ENCODE data around the gene IPO5. TPM values are rescaled to one million over a fixed set of nuclear protein-coding genes. Genes with fewer than 3 reads are reported as not detected.

IPO5 gene
- total RNA-seq, 1 experiment from 2014 or later, result 301 TPM

DNA sequence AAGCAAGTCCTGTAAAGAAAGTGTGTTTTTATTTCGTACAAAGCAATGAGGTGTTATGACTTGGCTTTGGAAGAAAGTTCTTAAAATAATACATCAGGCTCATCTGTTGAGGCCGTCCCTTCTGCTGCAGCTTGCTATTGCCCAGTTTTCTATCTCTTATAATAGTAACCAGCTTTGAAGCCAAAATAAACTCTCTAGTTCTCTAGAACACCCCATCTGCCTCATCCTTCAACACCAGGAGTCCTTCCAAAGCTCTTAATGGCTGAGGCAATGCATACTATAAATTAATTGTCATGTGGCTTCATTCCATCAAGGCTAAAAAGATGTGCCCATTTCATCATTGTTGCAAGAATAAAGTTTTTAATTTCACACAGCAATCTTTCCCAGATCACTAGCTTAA is 49.4 kb upstream of the IPO5 start:
- CTCF ChIA-PET, result no interaction called here
- no peaks in the 10 kb centered on the region for H3K27me3 Mint-ChIP-seq (ENCODE audit: low read depth)
- TF ChIP-seq, protein P1, sequence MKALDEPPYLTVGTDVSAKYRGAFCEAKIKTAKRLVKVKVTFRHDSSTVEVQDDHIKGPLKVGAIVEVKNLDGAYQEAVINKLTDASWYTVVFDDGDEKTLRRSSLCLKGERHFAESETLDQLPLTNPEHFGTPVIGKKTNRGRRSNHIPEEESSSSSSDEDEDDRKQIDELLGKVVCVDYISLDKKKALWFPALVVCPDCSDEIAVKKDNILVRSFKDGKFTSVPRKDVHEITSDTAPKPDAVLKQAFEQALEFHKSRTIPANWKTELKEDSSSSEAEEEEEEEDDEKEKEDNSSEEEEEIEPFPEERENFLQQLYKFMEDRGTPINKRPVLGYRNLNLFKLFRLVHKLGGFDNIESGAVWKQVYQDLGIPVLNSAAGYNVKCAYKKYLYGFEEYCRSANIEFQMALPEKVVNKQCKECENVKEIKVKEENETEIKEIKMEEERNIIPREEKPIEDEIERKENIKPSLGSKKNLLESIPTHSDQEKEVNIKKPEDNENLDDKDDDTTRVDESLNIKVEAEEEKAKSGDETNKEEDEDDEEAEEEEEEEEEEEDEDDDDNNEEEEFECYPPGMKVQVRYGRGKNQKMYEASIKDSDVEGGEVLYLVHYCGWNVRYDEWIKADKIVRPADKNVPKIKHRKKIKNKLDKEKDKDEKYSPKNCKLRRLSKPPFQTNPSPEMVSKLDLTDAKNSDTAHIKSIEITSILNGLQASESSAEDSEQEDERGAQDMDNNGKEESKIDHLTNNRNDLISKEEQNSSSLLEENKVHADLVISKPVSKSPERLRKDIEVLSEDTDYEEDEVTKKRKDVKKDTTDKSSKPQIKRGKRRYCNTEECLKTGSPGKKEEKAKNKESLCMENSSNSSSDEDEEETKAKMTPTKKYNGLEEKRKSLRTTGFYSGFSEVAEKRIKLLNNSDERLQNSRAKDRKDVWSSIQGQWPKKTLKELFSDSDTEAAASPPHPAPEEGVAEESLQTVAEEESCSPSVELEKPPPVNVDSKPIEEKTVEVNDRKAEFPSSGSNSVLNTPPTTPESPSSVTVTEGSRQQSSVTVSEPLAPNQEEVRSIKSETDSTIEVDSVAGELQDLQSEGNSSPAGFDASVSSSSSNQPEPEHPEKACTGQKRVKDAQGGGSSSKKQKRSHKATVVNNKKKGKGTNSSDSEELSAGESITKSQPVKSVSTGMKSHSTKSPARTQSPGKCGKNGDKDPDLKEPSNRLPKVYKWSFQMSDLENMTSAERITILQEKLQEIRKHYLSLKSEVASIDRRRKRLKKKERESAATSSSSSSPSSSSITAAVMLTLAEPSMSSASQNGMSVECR (CRISPR knock-in tag; IDR thresholded peaks at IDR 0.05; ENCODE audit: borderline replicate concordance), result no peak
- TF ChIP-seq IRF2 (CRISPR knock-in tag; IDR thresholded peaks at IDR 0.05; ENCODE audit: borderline replicate concordance, low read depth), result no peak
- TF ChIP-seq E2F5 (CRISPR knock-in tag; IDR thresholded peaks at IDR 0.05), result no peak
- no peak for TF ChIP-seq TEAD1 (CRISPR knock-in tag; IDR thresholded peaks at IDR 0.05)
- TF ChIP-seq ZNF317 (CRISPR knock-in tag; IDR thresholded peaks at IDR 0.05; ENCODE audit: borderline replicate concordance, low read depth), result no peak
- TF ChIP-seq RELA (CRISPR knock-in tag; IDR thresholded peaks at IDR 0.05; ENCODE audit: borderline replicate concordance), result no peak
- TF ChIP-seq GTF2I (CRISPR knock-in tag; conservative IDR thresholded peaks at IDR 0.05), result no peak
- no peak for TF ChIP-seq JAZF1 (CRISPR knock-in tag; IDR thresholded peaks at IDR 0.05)
- no peak overlapping the region for H3K4me3 Mint-ChIP-seq
- DNase-seq (ENCODE audit: low spot score) (no peak), ATAC-seq (no peak)
- H3K36me3 Mint-ChIP-seq, result no peaks in the 10 kb centered on the region
- H3K27ac Mint-ChIP-seq, result no peak overlapping the region
- peaks cover 8% of the 10 kb centered on the region for H3K4me1 Mint-ChIP-seq
- POLR2A ChIA-PET, result no interaction called here
- H3K9me3 Mint-ChIP-seq, result peaks cover 5% of the 10 kb centered on the region

- peaks cover 5% of the 10 kb centered on the region for H3K9me3 Mint-ChIP-seq
- H3K4me1 Mint-ChIP-seq, result peaks cover 8% of the 10 kb centered on the region
- ATAC-seq, result no peak
- H3K4me3 Mint-ChIP-seq, result no peak overlapping the region
- no peak overlapping the region for H3K27ac Mint-ChIP-seq
- no peaks in the 10 kb centered on the region; the same call in 1 of the 2 replicates for H3K27me3 Mint-ChIP-seq (ENCODE audit: low read depth)
- TF ChIP-seq GTF2I (CRISPR knock-in tag; conservative IDR thresholded peaks at IDR 0.05), result no peak
- TF ChIP-seq NFYB (CRISPR knock-in tag; conservative IDR thresholded peaks at IDR 0.05; ENCODE audit: low read depth), result no peak
- no peak for TF ChIP-seq E2F4 (CRISPR knock-in tag; IDR thresholded peaks at IDR 0.05; ENCODE audit: borderline replicate concordance, low read depth)
- TF ChIP-seq, protein P2, sequence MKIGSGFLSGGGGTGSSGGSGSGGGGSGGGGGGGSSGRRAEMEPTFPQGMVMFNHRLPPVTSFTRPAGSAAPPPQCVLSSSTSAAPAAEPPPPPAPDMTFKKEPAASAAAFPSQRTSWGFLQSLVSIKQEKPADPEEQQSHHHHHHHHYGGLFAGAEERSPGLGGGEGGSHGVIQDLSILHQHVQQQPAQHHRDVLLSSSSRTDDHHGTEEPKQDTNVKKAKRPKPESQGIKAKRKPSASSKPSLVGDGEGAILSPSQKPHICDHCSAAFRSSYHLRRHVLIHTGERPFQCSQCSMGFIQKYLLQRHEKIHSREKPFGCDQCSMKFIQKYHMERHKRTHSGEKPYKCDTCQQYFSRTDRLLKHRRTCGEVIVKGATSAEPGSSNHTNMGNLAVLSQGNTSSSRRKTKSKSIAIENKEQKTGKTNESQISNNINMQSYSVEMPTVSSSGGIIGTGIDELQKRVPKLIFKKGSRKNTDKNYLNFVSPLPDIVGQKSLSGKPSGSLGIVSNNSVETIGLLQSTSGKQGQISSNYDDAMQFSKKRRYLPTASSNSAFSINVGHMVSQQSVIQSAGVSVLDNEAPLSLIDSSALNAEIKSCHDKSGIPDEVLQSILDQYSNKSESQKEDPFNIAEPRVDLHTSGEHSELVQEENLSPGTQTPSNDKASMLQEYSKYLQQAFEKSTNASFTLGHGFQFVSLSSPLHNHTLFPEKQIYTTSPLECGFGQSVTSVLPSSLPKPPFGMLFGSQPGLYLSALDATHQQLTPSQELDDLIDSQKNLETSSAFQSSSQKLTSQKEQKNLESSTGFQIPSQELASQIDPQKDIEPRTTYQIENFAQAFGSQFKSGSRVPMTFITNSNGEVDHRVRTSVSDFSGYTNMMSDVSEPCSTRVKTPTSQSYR (CRISPR knock-in tag; IDR thresholded peaks at IDR 0.05), result no peak
- no peak for TF ChIP-seq AR (CRISPR knock-in tag; IDR thresholded peaks at IDR 0.05)
- no peak for TF ChIP-seq SOX15 (CRISPR knock-in tag; IDR thresholded peaks at IDR 0.05)
- TF ChIP-seq ERG (CRISPR knock-in tag; IDR thresholded peaks at IDR 0.05), result no peak
- TF ChIP-seq FOXP1 (CRISPR knock-in tag; IDR thresholded peaks at IDR 0.05; ENCODE audit: borderline replicate concordance), result no peak
- TF ChIP-seq, protein P3, sequence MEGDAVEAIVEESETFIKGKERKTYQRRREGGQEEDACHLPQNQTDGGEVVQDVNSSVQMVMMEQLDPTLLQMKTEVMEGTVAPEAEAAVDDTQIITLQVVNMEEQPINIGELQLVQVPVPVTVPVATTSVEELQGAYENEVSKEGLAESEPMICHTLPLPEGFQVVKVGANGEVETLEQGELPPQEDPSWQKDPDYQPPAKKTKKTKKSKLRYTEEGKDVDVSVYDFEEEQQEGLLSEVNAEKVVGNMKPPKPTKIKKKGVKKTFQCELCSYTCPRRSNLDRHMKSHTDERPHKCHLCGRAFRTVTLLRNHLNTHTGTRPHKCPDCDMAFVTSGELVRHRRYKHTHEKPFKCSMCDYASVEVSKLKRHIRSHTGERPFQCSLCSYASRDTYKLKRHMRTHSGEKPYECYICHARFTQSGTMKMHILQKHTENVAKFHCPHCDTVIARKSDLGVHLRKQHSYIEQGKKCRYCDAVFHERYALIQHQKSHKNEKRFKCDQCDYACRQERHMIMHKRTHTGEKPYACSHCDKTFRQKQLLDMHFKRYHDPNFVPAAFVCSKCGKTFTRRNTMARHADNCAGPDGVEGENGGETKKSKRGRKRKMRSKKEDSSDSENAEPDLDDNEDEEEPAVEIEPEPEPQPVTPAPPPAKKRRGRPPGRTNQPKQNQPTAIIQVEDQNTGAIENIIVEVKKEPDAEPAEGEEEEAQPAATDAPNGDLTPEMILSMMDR (IDR thresholded peaks at IDR 0.05), result no peak
- ChIA-PET CTCF (no interaction called here), POLR2A (no interaction called here)
- no peaks in the 10 kb centered on the region for H3K36me3 Mint-ChIP-seq
- no peak for DNase-seq (ENCODE audit: low spot score)
Measured at GRCh38 chr13:97905517-97905916, 48.0 kb upstream of the IPO5 start.

All from WTC11 (cell line).